ENCODE results near the gene FA2H.

Gene FA2H

DNA sequence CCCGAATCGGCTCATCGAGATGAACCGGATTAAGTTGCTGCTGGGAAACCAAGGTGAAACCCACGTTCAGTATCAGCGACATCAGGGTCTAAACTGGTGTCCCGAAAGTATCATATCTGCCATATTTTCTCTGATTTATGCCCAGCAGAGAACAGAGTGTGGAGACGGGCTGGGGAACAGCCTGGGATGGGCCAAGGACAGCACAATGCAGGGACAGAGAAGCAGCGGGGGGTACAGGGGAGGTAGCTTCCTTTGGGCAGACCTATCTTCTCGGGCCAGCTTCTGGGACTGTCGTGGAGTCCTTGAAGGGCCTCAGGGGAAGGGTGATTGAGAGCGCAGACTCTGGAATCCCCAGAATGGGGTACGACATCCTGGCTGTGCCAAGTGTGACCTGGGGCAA, 56.5 kb downstream of the FA2H start:
- DNase-seq: no peak

DNA sequence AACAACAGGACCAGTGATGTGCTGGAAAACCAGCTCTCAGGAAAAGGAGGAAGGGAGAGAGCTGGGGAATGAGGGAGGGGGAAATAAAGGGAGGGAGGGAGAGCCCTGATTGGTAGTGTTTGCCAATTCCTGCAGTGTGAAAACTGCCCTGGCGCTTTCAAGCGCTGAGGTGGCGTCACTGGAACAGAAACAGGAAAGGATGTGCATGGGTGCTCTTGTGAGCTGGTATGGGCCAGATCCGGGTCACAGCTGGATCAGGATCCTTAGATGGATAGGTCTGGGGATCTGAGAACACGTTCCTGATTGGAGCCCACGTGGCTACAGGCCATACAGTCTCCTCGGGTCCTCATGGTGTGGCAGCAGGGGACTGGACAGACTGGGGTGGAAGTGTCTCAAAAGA, 57.3 kb downstream of the FA2H start:
- DNase-seq: no peak
- no peaks in the 10 kb centered on the region for H3K9me3 ChIP-seq
- no peak overlapping the region for H3K4me3 ChIP-seq (ENCODE audit: low read depth, low read length)
- H3K27me3 ChIP-seq: no peaks in the 10 kb centered on the region
- TF ChIP-seq, protein P1, sequence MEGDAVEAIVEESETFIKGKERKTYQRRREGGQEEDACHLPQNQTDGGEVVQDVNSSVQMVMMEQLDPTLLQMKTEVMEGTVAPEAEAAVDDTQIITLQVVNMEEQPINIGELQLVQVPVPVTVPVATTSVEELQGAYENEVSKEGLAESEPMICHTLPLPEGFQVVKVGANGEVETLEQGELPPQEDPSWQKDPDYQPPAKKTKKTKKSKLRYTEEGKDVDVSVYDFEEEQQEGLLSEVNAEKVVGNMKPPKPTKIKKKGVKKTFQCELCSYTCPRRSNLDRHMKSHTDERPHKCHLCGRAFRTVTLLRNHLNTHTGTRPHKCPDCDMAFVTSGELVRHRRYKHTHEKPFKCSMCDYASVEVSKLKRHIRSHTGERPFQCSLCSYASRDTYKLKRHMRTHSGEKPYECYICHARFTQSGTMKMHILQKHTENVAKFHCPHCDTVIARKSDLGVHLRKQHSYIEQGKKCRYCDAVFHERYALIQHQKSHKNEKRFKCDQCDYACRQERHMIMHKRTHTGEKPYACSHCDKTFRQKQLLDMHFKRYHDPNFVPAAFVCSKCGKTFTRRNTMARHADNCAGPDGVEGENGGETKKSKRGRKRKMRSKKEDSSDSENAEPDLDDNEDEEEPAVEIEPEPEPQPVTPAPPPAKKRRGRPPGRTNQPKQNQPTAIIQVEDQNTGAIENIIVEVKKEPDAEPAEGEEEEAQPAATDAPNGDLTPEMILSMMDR (IDR thresholded peaks at IDR 0.05; ENCODE audit: low read depth, low read length): no peak
- H3K36me3 ChIP-seq: no peaks in the 10 kb centered on the region
- no peaks in the 10 kb centered on the region for H3K4me1 ChIP-seq

More for the DNA sequence above, 56.5 kb downstream of the FA2H start:
- Histone ChIP-seq H3K4me1 (no peaks in the 10 kb centered on the region), H3K27me3 (no peaks in the 10 kb centered on the region), H3K4me3 (ENCODE audit: low read depth, low read length) (no peak overlapping the region), H3K36me3 (no peaks in the 10 kb centered on the region), H3K9me3 (no peaks in the 10 kb centered on the region)
- TF ChIP-seq, protein P1 (IDR thresholded peaks at IDR 0.05; ENCODE audit: low read depth, low read length): no peak

DNA sequence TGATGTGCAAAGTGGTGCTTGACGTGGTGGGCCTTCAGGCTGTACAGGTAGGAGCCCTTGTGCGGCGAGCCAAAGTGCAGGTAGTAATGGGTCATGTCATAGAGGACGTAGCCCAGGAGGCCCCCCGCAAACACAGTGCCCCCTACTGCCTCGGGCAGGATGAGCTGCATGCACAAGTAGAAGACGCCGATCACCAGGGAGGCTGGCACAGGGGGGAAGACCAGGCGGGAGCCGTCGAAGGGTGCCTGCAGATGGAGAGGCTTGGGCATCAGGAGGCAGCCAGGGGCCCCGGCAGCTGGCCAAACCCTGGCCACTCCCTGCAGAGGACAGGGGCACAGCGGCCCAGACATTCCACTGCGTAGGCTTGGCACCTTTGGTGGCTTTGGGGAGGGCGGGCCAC, 58.3 kb downstream of the FA2H start:
- DNase-seq: no peak
- no peaks in the 10 kb centered on the region for H3K27me3 ChIP-seq
- TF ChIP-seq, protein P1 (IDR thresholded peaks at IDR 0.05; ENCODE audit: low read depth, low read length): no peak
- H3K4me1 ChIP-seq: no peaks in the 10 kb centered on the region
- H3K36me3 ChIP-seq: no peaks in the 10 kb centered on the region
- H3K4me3 ChIP-seq (ENCODE audit: low read depth, low read length): no peak overlapping the region
- H3K9me3 ChIP-seq: no peaks in the 10 kb centered on the region

DNA sequence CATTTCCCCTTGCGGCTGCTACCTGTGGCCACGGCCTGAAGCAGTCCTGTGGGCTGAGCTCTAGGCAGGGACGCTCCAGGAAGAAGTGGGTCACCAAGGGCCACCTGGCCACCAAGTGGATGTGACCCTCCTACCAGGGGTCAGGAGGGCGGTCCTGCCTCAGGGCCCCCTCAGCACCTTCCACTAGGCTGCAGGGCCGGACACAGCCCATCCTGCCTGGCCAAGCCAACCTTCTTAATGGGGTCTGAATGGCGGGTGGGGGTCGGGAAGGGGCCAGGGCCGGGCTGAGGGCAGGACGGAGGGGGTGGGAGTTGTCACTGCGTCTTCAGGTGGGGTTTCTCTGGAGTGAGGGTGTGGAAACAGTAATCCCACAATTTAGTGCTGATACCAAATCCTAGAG, 60.7 kb downstream of the FA2H start:
- Histone ChIP-seq H3K4me3 (ENCODE audit: low read depth, low read length) (no peak overlapping the region), H3K27me3 (no peaks in the 10 kb centered on the region), H3K36me3 (no peaks in the 10 kb centered on the region), H3K9me3 (no peaks in the 10 kb centered on the region), H3K4me1 (no peaks in the 10 kb centered on the region)
- no peak for DNase-seq
- TF ChIP-seq, protein P1 (IDR thresholded peaks at IDR 0.05; ENCODE audit: low read depth, low read length): no peak

DNA sequence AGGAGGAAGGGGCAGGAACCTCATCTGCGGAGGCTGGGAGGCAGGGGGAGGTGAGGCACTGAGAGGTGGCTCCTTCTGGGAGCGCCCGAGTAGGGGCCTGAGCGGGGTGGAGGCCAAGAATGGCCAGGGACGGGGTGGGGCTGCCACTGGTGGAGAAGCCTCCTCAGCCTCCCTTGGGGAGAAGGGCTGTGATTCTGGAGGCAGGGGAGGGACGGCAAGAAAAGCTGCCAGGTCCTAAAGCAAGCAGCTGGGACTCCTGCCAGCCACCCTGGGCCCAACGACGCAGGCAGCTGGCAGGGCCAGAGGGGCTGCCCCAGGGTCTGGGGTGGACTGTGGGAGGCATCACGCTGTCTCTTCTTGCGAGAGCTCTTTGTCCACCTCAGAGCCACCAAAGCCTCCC, 61.3 kb downstream of the FA2H start:
- no peaks in the 10 kb centered on the region for H3K4me1 ChIP-seq
- TF ChIP-seq, protein P1 (IDR thresholded peaks at IDR 0.05; ENCODE audit: low read depth, low read length): no peak
- H3K4me3 ChIP-seq (ENCODE audit: low read depth, low read length): no peak overlapping the region
- no peaks in the 10 kb centered on the region for H3K9me3 ChIP-seq
- no peaks in the 10 kb centered on the region for H3K27me3 ChIP-seq
- no peak for DNase-seq
- H3K36me3 ChIP-seq: no peaks in the 10 kb centered on the region

DNA sequence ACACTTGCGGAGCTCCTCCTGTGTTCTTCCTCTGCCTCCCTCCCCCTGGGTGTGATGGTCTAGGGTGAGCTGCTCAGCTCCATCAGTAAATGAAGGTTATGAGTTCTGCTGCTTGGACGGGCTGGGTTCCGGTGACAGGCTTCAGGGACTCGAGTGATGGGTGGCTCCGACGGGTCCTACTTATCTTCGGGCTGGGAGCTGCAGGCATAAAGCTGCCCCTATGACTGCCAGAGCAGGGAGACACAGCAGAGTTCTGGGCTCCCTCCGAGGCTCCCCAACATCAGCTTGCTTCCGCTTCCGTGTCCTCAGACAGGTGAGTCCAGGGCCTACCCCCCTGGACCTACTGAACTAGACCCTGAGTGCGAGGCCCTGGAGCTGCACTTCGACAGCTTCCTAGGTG, 62.7 kb downstream of the FA2H start:
- Histone ChIP-seq H3K4me3 (ENCODE audit: low read depth, low read length) (no peak overlapping the region), H3K27me3 (no peaks in the 10 kb centered on the region), H3K4me1 (no peaks in the 10 kb centered on the region), H3K9me3 (no peaks in the 10 kb centered on the region), H3K36me3 (no peaks in the 10 kb centered on the region)
- TF ChIP-seq, protein P1 (IDR thresholded peaks at IDR 0.05; ENCODE audit: low read depth, low read length): no peak
- no peak for DNase-seq

Measured in BE2C (cell line).